Measurements from ENCODE around the gene PLCXD3.

DNA sequence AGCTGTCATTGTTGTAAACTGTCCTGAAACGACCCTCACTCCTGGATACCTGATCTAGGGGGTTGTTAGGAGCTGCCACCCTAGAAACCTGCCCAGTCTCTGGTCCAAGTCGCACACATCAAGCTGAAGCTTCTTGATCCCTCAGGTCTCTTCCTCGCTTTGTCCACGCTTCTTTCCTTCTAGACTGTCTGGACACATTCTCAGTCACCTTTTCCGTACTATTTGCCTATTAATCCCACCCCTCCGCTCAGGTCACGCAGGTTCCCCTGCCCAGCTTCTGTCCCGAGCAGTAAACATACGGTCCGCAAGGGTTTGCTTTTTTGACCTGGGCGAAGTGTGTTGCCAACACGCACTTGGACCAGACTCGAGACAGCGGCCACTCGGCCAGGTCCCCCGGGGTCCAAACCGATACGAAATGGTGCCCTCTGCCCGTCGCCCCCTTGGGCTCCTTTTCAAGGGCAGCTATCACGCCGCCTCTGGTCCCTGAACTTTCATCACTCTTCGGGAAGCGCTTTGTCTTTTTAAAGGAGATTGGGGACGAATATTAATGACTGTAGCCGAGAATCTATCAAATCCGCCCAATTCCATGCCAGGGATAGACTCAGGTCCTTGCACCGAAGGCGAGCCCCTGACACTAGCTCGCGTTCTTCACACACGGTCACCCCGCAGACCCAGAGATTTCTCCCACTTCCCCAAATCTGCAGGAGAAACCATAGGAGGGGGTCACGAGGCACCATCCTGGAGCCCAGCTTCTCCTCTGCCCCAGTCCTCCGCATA lies 814 bp downstream of the PLCXD3 start:
- TF ChIP-seq, protein P1, sequence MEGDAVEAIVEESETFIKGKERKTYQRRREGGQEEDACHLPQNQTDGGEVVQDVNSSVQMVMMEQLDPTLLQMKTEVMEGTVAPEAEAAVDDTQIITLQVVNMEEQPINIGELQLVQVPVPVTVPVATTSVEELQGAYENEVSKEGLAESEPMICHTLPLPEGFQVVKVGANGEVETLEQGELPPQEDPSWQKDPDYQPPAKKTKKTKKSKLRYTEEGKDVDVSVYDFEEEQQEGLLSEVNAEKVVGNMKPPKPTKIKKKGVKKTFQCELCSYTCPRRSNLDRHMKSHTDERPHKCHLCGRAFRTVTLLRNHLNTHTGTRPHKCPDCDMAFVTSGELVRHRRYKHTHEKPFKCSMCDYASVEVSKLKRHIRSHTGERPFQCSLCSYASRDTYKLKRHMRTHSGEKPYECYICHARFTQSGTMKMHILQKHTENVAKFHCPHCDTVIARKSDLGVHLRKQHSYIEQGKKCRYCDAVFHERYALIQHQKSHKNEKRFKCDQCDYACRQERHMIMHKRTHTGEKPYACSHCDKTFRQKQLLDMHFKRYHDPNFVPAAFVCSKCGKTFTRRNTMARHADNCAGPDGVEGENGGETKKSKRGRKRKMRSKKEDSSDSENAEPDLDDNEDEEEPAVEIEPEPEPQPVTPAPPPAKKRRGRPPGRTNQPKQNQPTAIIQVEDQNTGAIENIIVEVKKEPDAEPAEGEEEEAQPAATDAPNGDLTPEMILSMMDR (IDR thresholded peaks at IDR 0.05), result no peak
- TF ChIP-seq POLR2A (IDR thresholded peaks at IDR 0.05) (no peak), POLR2AphosphoS5 (IDR thresholded peaks at IDR 0.05; ENCODE audit: insufficient read depth in 1 of 2, low read depth in 1 of 2) (no peak)
